Mesendoderm (in vitro differentiated cells): ENCODE results near the gene GPR148.

ENCODE experiments used
- DNase-seq: peaks from one replicate; pipeline ENCODE4 v3.0.0; 2013
- H2AK5ac ChIP-seq: 2 replicates; pipeline ENCODE4 v1.6.1; 2013; ENCODE audit warnings: low read length, inconsistent platforms
- H2BK120ac ChIP-seq: 2 replicates; pipeline ENCODE4 v1.6.1; 2013; ENCODE audit warnings: low read depth, mild to moderate bottlenecking, low read length, moderate library complexity, mixed read lengths
- H2BK15ac ChIP-seq: replicated peaks from 2 replicates; pipeline ENCODE4 v1.6.1; 2013; ENCODE audit warnings: low read depth, mild to moderate bottlenecking, moderate library complexity
- H2BK5ac ChIP-seq: 2 replicates; pipeline ENCODE4 v1.6.1; 2013; ENCODE audit warnings: low read length, inconsistent platforms
- H3K18ac ChIP-seq: 2 replicates; pipeline ENCODE4 v1.6.1; 2013; ENCODE audit warnings: mild to moderate bottlenecking, low read length, mixed read lengths
- H3K23ac ChIP-seq: one replicate; pipeline ENCODE4 v1.6.1; 2013; ENCODE audit warnings: low read length
- H3K27ac ChIP-seq: 2 replicates; pipeline ENCODE4 v1.5.1; 2013; ENCODE audit warnings: low read depth, mild to moderate bottlenecking, inconsistent platforms, low read length, moderate library complexity
- H3K27me3 ChIP-seq: 2 replicates; pipeline ENCODE4 v1.6.1; 2013; ENCODE audit warnings: low read length, control low read depth, mild to moderate bottlenecking, inconsistent platforms; ENCODE audit not compliant: insufficient read depth, poor library complexity
- H3K36me3 ChIP-seq: 2 replicates; pipeline ENCODE4 v1.6.1; 2013; ENCODE audit warnings: low read length, inconsistent platforms; ENCODE audit not compliant: control insufficient read depth, insufficient read depth
- H3K4ac ChIP-seq: one replicate; pipeline ENCODE4 v1.6.1; 2013; ENCODE audit warnings: low read depth, mild to moderate bottlenecking, low read length, moderate library complexity
- H3K4me1 ChIP-seq: 2 replicates; pipeline ENCODE4 v1.6.1; 2013; ENCODE audit warnings: low read depth, low read length, inconsistent platforms; ENCODE audit not compliant: control insufficient read depth
- H3K4me2 ChIP-seq: 2 replicates; pipeline ENCODE4 v1.6.1; 2013; ENCODE audit warnings: low read length
- H3K4me3 ChIP-seq: 2 replicates; pipeline ENCODE4 v1.5.1; 2013; ENCODE audit warnings: mild to moderate bottlenecking, low read length
- H3K56ac ChIP-seq: one replicate; pipeline ENCODE4 v1.6.1; 2013; ENCODE audit warnings: low read length
- H3K79me1 ChIP-seq: 2 replicates; pipeline ENCODE4 v1.6.1; 2013; ENCODE audit warnings: low read length, inconsistent platforms
- H3K79me2 ChIP-seq: 2 replicates; pipeline ENCODE4 v1.6.1; 2013; ENCODE audit warnings: mild to moderate bottlenecking, low read length; ENCODE audit not compliant: control insufficient read depth, insufficient read depth
- H3K9ac ChIP-seq: 2 replicates; pipeline ENCODE4 v1.6.1; 2013; ENCODE audit warnings: low read length, inconsistent platforms
- H4K5ac ChIP-seq: one replicate; pipeline ENCODE4 v1.6.1; 2013; ENCODE audit warnings: low read length
- H4K8ac ChIP-seq: one replicate; pipeline ENCODE4 v1.6.1; 2013; ENCODE audit warnings: low read depth, mild to moderate bottlenecking, control low read depth, low read length, moderate library complexity
- WGBS: extraction: QIAGEN DNeasy Blood & Tissue Kit; methylation state at CpG from one replicate; pipeline ENCODE4 v1.1.7; 2013; ENCODE audit warnings: low lambda C conversion rate, missing lambda C conversion rate; ENCODE audit not compliant: insufficient coverage; ENCODE audit errors: extremely low coverage; 5-methylcytosine and 5-hydroxymethylcytosine counted together

Gene GPR148

GRCh38 chr2:130755256-130756052 is 26.6 kb downstream of the GPR148 start, which contains the start of gene AMER3:
Gene AMER3, plus strand, starts transcription at chr2:130755540. Its CDS starts 6,533 bp downstream, at chr2:130762073.
- Histone ChIP-seq H2AK5ac (no peak within 1 kb of the TSS), H3K4ac (no peak within 1 kb of the TSS), H3K4me1 (peaks cover 3% of the 10 kb centered on the region), H3K4me2 (peak within 1 kb of the TSS; percentile 96), H3K27ac (no peak within 1 kb of the TSS), H3K9ac (peak within 1 kb of the TSS; percentile 49), H4K5ac (no peak within 1 kb of the TSS), H2BK5ac (no peak within 1 kb of the TSS), H4K8ac (no peak within 1 kb of the TSS), H2BK120ac (no peak within 1 kb of the TSS), H3K79me2 (no peaks in the 10 kb centered on the region), H2BK15ac (no peak within 1 kb of the TSS), H3K56ac (peak within 1 kb of the TSS; percentile 74), H3K36me3 (no peaks in the 10 kb centered on the region), H3K79me1 (no peaks in the 10 kb centered on the region), H3K4me3 (peak within 1 kb of the TSS; percentile 58), H3K27me3 (no peaks in the 10 kb centered on the region), H3K23ac (no peak within 1 kb of the TSS), H3K18ac (no peak within 1 kb of the TSS)
- WGBS = no CpG with 5 or more reads among the region's 43 CpGs
- DNase-seq = peak; percentile 80

GRCh38 chr2:130756053-130756873 is 27.4 kb downstream of the GPR148 start:
- H3K79me2 ChIP-seq = no peaks in the 10 kb centered on the region
- H3K4ac ChIP-seq = no peak overlapping the region
- peak overlapping the region; percentile 96 for H3K4me2 ChIP-seq
- H2BK120ac ChIP-seq = no peak overlapping the region
- no peak overlapping the region for H3K23ac ChIP-seq
- no peak overlapping the region for H3K9ac ChIP-seq
- no peak overlapping the region for H4K8ac ChIP-seq
- no peak overlapping the region for H2BK5ac ChIP-seq
- peak overlapping the region; percentile 58 for H3K4me3 ChIP-seq
- peak overlapping the region; percentile 74 for H3K56ac ChIP-seq
- H3K27ac ChIP-seq = no peak overlapping the region
- H3K79me1 ChIP-seq = no peaks in the 10 kb centered on the region
- no CpG with 5 or more reads among the region's 80 CpGs for WGBS
- peaks cover 3% of the 10 kb centered on the region for H3K4me1 ChIP-seq
- H3K18ac ChIP-seq = no peak overlapping the region
- peak; percentile 77 for DNase-seq
- no peak overlapping the region for H2AK5ac ChIP-seq
- no peaks in the 10 kb centered on the region for H3K36me3 ChIP-seq
- H4K5ac ChIP-seq = no peak overlapping the region
- H2BK15ac ChIP-seq = no peak overlapping the region
- no peaks in the 10 kb centered on the region for H3K27me3 ChIP-seq

- no peaks in the 10 kb centered on the region for H3K27me3 ChIP-seq
- H2AK5ac ChIP-seq = no peak overlapping the region
- H3K18ac ChIP-seq = no peak overlapping the region
- H3K9ac ChIP-seq = no peak overlapping the region
- peaks cover 3% of the 10 kb centered on the region for H3K4me1 ChIP-seq
- no peak overlapping the region for H3K4me3 ChIP-seq
- H3K36me3 ChIP-seq = no peaks in the 10 kb centered on the region
- no peak overlapping the region for H3K23ac ChIP-seq
- no peaks in the 10 kb centered on the region for H3K79me2 ChIP-seq
- H3K79me1 ChIP-seq = no peaks in the 10 kb centered on the region
- no CpG with 5 or more reads among the region's 16 CpGs for WGBS
- no peak overlapping the region for H4K5ac ChIP-seq
- H3K27ac ChIP-seq = no peak overlapping the region
- H4K8ac ChIP-seq = no peak overlapping the region
- H3K4ac ChIP-seq = no peak overlapping the region
- no peak for DNase-seq
- H2BK120ac ChIP-seq = no peak overlapping the region
- peak overlapping the region; percentile 76 for H3K4me2 ChIP-seq
- H3K56ac ChIP-seq = no peak overlapping the region
- H2BK5ac ChIP-seq = no peak overlapping the region
- H2BK15ac ChIP-seq = no peak overlapping the region
Measured at GRCh38 chr2:130756874-130757668, 28.2 kb downstream of the GPR148 start.

GRCh38 chr2:130759906-130760753 is 31.3 kb downstream of the GPR148 start:
- Histone ChIP-seq H3K36me3 (no peaks in the 10 kb centered on the region), H3K4me3 (no peak overlapping the region), H2BK15ac (no peak overlapping the region), H2BK5ac (no peak overlapping the region), H3K4ac (no peak overlapping the region), H3K56ac (no peak overlapping the region), H3K9ac (no peak overlapping the region), H3K4me2 (no peak overlapping the region), H4K8ac (no peak overlapping the region), H3K18ac (no peak overlapping the region), H2BK120ac (no peak overlapping the region), H3K79me2 (no peaks in the 10 kb centered on the region), H3K4me1 (peaks cover under 1% of the 10 kb centered on the region), H3K27me3 (no peaks in the 10 kb centered on the region), H4K5ac (no peak overlapping the region), H3K27ac (no peak overlapping the region), H3K79me1 (no peaks in the 10 kb centered on the region), H2AK5ac (no peak overlapping the region), H3K23ac (no peak overlapping the region)
- DNase-seq = no peak
- WGBS = no CpG with 5 or more reads among the region's 10 CpGs
